SIG-M5 (cell line): ENCODE measurements around the gene CSNK1D.
"Not testable (repeated sequence)": the region's sequence is repeated elsewhere in the genome, so short reads cannot be mapped to it uniquely, and the experiment has no call there.

Experiments used
- DNase-seq: peaks from one replicate; lab custom pipeline; 2025; lab: John Stamatoyannopoulos, UW

CSNK1D gene

DNA sequence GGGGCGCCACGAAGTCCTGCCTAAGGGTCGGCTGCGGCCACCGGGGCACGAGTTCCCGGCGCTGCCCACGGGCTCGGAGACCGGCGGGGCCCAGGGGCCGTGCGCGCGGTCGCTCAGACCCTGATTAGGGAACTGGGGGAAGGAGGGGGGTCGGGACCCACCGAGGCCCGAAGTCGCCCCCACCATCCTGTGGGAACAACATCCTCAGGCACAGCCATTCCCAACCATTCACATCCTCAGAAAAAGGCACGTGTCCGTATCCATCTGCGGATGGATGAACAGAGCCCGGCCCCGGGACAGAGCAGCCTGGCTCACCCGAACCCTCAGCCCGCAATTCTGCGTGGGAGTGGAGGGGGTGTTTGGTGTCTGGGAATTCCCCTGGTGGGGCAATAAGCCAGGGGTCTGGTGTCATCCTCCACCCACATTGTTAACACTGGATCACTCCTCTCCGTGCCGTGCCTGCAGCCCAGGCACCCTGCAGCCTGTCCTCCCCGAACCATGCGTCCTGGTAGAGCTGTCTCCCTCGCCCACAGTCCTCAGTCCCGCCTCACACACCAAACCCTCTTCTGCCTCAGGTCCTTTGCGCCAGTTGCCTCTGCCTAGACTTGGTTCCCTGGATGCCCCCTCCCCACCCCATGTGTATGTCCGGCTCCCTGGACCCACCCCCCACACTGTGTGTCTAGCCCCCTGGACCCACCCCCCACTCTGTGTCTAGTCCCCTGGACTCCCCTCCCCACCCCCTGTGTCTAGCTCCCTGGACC, 60.1 kb downstream of the CSNK1D start:
- no peak for DNase-seq

DNA sequence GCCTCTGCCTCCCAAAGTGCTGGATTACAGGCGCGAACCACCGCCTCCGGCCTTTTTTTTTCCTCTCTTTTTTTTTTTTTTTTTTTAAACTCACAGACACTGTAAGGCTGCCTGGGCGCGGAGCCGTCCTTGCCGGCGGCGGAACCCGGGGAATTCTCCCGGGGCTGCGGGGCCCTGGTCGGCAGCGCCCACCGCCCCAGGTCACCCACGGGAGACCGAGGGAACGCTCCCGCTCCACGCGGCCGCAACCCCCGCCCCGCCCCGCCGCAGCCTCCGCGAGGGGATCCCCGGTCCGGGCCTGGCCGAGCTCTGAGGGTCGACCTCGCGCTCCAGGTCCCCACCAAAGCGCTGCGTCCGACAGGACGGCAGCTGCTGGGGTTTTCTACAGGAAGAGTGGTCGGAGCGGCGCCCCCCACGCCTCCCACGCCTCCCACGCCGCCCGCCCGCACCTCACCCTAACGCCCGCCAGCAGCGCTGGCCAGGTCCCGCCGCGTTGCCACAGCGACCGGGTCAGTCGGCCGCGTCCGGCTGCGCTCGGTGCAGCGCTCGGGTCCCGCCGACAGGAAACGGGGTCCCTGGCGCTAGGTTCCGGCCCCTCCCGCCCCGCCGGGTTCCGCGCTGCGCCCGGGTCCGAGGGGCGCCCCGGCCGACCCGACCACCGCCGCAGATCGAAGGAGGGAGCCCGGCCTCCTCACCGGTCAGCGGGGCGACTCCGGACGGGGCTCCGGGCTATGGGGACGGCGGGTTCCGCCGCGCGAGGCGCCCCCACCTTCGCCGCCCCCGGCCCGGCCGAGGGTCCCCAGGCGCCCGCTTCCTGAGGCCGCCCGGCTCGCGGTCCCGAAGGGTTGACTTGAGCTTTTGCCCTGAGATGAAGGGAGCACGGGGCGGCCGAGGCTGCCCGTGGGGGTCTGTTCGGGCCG, 60.9 kb downstream of the CSNK1D start, which contains the start of gene CCDC57:
CCDC57 (minus strand) TSS at position 512 of the 920 bp plus-strand sequence. CDS start 10,898 bp downstream, outside the sequence.
- DNase-seq = no peak

DNA sequence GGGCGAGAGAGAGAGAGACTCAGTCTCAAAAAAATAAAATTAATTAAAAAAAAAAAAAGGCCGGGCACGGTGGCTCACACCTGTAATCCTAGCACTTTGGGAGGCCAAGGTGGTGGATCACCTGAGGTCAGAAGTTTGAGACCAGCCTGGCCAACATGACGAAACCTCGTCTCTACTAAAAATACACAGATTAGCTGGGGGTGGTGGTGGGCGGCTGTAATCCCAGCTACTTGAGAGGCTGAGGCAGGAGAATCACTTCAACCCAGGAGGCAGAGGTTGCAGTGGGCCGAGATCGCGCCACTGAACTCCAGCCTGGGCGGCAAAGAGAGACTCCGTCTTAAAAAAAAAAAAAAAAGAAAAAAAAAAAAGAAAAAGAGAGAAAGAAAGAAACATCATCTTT, 62.8 kb downstream of the CSNK1D start:
- DNase-seq = not testable (repeated sequence)

DNA sequence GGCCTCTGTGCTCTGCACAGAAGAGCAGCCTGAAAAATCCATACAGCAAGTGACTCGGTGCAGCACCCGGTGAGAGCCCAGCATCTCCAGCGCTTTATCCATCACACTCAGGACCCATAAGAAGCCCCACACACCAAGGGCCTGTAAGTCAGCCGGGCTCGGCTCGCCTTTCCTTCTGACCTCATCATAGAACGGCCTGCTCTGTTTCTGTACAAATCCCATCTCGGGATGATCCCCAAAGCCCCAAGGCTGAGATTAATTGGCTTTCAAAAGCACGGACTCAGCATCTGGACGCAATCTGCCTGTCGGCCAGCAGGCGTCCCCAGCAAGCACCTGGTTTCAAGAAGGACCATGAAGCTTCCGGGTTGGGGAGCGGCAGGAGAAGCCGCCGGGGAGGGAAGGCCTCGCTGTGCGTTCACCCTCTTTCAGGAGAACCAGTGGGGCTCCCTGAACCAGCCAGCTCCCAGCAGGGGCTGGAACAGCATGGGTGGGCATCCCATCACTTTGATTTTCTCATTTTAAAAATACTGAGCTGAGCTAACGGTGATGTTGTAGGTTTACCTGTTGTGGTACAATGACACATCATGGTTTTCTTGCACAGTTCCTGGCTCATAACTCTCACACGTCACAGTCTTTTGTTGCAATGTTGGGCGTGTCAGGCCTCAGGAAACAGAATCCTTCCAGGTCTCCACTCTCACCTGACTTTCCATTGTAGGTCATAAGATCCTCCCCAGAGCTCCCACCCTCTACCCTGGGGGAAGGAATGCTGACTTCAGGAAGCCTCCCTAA, 67.6 kb downstream of the CSNK1D start:
- DNase-seq = peak; percentile 57

DNA sequence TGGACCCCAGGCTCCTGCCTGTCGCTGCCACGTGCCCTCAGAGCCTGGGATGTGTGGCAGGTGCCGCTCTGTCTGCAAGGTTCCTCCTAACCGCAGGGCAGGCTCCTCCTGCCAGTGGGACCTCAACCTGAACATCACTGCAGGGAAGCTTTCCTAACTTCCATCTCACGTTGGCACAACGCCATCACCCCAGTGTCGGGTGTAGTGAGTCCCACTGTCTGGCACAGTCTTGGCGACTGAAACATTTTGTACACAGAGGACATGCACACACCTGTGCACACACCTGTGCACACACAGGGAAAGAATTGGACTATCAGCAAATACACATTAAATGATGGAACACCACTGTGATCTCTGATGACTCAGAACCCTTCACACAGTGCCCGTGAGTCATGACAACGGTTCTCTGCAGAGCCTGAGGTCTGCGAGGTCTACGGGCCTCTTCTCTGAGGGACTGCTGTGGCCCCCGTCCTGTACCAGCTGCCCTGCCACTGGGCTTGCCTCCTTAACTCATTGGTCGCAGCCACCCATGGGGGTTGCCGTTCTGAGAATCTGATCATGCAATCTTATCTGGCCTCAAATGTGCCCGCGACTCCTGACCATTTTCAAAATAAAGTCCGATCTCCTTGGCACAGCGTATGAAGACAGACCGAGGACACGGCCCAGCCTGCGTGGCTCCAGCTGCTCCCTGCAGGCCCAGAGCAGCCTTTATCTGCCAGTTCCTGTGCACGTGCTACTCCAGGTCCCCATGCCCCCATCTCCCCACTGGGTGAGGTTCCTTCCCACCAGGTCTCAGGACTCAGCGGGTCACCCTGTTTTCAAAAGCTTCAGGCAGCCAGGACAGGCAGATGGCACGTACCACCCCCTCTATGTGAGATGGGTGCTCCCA, 68.4 kb downstream of the CSNK1D start:
- no peak for DNase-seq

DNA sequence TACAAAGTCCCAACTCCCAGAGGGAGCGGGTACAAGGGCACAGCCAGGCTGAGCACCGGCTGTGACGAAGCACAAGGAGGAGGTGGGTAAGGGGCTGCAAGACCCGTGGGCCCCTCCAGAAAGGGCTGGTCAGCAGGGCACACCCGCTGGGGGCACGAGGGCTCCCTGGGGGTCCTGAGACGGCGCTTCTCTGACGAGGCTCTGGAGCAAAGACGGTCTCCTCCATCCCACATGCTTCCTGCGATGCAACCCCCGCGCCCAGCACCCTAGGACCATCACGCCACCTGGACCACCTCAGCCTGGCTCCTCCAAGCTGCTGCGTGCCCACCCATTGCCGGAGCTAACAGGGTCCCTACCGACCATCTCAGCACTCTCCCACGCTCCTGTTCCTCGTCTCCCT, 69.6 kb downstream of the CSNK1D start:
- DNase-seq = no peak

DNA sequence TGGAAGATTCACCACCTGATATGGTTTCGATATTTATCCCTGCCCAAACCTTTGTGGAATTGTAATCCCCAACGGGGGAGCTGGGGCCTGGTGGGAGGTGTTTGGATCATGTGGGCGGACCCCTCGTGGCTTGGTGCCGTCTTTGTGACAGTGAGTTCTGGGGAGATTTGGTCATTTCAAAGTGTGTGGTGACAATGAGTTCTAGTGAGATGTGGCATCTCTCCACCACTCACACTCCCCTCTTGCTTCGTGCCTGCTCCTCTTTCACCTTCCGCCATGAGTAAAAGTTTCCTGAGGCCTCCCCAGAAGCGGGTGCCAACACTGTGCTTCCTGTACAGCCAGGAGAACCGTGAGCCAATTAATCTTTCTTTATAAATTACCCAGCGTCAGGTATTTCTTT, 70.5 kb downstream of the CSNK1D start:
- no peak for DNase-seq

DNA sequence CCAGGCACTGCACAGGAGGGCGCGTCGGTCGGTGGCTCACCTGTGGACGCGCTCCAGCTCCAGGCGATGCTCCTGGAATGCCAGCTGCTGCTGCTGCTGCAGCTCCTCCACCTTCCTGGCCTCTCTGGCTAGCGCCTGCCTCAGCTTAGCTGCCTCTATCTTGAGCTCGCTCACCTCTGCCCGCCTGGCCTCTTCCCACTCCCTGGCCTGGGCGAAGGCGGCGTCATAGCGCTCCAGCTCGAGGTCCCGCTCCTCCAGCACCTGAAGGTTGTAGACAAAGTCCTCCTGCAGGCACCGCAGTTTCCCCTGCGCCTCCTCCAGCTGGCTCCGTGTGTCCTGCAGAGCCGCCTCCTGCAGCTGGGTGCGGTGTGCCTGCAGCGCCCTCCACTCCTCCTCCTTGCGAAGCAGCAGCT, 72.0 kb downstream of the CSNK1D start:
- no peak for DNase-seq

DNA sequence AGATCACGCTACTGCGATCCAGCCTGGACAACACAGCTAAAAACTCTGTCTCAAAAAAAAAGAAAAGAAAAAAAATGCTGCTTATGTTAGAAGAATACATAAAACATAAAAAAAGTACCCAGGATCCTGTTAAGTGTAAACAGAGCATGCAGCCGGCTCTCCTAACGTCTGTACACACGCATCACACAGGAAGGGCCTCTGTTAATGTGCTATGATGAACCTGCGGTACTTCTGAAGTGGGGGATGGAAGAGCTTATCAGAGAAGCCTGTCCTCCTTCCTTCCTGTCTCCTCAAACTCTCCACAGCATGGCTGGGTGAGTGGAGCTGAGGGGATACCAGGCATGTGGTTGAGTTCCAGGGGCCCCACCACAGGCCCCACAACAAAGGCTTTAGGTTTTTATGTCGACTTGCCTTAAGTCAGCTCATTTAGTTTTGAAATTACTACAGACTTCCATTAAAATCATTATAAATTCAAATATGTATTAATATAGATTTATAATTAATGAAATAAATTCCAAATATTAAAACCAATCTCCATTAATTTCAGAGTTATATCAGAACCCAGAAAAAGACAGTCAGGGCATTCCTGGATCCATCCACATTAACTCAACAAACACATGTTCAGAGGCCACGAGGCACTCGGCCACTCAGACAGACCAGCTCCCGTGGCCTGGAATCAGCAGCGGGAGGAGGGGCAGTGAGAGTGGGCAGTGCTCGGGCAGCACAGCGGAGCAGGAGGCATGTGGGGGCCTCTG, 72.6 kb downstream of the CSNK1D start:
- DNase-seq = no peak

DNA sequence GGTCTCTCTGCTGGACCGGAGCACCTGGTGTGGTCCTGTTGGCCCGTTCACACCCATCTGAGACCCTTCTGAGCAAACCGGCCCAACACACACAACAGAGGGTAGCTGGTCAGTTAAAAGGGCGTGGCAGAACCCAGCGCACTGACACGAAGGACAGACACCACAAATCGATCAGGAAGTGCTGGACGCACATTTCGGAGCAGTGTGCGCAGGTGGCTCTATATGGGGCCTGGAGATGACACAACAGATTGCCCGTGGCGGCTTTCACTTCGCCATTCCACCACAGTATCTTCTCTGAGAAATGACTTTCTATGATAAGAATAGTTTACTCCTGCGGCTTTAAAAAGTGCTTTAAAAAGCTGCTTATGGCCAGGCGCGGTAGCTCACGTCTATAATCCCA, 73.4 kb downstream of the CSNK1D start:
- no peak for DNase-seq

DNA sequence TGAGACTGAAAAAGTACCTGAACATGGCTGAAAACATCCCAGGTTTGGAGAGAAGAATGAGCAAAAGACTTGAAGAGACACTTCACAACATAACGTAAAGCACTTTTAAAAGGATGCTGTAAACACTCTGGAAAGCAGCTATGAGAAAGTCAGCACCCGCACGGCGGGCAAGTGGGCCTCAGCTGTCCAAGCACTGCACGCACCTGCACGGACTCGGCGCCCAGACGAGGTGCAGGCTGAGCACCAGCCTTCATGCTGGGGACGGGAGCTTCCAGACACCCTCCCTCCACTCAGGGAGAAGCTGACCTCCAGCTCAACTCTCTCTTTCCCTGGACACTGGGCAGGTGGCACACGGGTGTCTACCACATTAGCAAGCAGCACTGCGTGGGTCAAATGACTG, 74.0 kb downstream of the CSNK1D start:
- DNase-seq = no peak

DNA sequence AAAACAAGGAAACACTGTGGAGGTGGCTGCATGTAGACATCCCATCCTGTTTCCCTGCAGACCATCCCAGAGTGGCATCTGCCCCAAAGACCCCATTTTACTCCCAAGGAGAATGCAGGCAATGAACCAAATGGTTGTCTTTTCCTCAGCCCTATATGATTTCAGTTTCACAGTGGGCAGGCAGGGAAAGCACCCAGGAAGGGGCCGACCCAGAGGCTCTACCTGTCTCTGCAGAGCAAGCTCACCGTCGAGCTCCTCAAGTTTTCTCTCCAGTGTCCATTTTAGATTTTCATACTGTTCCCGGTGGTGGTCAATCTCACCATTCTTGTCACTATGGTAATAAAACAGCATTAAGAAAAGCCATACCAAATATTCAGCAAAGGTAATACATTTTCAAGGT, 75.4 kb downstream of the CSNK1D start:
- no peak for DNase-seq

DNA sequence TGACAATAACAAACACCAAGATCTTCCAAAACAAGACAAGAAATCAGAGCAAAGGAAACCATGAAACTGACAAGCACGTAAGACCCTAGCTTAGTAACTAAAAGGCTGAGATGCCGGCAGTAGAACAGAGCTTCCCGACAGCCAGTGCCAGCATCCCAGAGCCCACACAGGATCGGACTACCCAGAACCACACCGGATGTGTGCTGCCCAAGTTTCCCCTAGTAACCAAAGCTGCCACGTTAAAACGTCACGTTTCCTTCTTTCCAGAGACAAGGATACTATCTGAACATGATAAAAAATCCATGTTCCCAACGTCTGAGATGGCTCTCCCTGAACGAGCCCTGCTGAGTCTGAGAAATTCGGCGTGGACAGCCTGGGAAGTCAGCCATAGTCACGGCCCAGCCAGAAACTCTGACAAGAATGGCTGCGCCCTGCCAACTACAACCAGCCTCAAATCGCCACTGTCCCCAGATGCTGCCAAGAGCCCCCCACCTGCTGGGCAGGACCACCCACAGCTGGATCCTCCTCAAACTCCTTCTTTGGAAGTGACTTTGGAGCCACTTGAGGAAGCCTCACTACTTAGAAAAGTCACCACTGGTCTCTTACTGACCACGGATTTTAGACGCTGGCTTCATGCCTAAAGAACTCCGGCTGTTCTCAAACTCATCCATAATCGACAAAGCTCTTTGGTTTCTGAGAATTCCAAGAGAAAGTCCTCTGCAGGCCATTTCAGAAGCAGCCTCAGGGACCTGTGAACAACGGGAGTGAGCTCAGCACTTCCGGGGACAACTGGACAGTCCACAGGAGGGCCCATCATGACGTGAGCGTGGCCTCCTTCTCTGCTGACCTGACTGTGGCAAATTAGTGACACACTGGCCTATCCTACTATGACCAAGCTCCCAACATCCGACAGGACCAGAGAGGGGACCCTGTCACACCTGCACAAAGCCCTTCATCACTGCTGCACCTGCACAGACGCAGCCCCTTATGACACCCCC, 77.5 kb downstream of the CSNK1D start:
- DNase-seq = no peak

DNA sequence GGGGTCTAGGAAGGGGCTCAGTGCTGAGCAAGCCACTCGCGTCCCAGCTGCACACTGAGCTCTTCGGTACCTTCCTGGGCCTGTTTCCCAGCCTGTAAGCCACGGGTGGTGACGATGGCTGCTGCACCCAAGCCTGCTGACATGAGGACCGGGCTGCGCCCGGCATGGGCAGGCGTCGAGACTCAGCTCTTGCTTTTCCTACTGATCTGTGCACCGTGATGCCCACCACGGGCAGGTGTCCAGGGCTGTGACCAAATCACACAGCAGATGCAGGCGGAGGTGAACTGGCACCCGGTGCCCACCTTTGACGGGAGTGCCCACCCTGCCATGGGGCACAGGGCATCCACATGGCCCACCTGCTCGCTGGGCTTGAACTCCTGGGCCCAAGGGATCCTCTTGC, 78.7 kb downstream of the CSNK1D start:
- DNase-seq = no peak

DNA sequence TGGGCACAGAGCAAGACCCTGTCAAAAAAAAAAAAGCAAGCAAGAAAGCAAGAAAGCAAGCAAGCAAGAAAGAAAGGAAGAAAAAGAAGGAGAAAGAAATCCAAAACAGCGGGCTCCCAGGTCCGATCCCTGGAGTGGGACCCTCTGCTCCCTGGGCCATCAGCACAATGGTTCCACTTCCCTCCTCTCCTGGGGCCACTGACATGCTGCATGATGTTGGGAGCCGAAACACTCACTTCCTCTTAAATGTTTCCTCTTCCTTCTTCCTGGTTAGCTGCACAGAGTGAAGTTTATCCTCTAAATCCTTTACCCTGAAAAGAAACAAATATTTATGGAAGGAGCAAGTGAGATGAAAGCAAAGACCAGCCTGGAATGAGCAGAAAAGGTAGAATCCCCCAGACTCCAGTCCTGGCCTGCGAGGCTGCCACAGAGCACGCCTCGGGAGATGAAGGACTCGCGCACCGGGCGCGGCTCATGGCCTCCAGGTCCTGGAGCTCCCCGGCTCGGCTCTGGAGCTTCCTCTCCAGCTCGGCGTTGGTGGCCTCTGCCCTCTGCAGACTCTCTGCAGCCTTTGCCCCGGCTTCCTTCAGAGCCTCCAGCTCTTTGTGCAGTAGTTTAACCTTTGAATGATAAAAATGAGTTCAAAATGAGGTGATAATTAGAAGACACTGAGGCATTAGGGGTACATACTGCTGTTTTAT, 79.8 kb downstream of the CSNK1D start:
- no peak for DNase-seq

DNA sequence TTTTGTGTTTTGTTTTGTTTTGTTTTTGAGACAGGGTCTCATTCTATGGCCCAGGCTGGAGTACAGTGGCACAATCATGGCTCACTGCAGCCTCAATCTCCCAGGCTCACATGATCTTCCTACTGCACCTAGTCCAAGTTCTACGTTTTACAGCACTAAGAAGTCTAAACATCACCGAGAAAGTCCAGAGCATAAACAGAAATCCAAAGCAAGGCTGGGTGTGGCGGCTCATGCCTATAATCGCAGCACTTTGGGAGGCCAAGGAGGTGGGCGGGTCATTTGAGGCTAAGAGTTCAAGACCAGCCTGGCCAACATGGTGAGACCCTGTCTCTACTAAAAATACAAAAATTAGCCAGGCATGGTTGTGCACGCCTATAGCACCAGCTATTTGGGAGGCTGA, 80.5 kb downstream of the CSNK1D start:
- DNase-seq = not testable (repeated sequence)
